Ammon's horn (tissue), 1 donor: ENCODE measurements around the gene ELMO2.

Source experiments
- DNase-seq: peaks from one replicate; pipeline ENCODE4 v3.0.0-alpha.2; 2016; ENCODE audit warnings: low spot score

Gene ELMO2

DNA sequence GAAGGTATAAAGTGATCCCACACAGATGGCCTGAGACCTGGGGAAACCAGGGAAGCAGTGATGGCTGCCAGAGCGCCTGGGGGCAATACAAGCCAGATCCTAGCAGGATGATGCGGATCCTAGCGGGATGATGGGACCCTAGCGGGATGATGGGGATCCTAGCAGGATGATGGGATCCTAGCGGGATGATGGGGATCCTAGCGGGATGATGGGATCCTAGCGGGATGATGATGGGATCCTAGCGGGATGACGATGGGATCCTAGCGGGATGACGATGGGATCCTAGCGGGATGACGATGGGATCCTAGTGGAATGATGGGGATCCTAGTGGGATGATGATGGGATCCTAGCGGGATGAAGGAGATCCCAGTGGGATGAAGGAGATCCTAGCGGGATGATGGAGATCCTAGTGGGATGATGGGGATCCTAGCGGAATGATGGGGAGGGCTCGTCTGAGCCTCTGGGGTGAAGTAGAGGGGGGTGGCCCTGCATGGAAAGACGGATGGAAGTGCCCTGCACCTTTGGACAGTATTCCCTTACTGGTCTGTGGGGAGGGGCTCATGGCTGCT, 54.0 kb downstream of the ELMO2 start:
- no peak for DNase-seq

DNA sequence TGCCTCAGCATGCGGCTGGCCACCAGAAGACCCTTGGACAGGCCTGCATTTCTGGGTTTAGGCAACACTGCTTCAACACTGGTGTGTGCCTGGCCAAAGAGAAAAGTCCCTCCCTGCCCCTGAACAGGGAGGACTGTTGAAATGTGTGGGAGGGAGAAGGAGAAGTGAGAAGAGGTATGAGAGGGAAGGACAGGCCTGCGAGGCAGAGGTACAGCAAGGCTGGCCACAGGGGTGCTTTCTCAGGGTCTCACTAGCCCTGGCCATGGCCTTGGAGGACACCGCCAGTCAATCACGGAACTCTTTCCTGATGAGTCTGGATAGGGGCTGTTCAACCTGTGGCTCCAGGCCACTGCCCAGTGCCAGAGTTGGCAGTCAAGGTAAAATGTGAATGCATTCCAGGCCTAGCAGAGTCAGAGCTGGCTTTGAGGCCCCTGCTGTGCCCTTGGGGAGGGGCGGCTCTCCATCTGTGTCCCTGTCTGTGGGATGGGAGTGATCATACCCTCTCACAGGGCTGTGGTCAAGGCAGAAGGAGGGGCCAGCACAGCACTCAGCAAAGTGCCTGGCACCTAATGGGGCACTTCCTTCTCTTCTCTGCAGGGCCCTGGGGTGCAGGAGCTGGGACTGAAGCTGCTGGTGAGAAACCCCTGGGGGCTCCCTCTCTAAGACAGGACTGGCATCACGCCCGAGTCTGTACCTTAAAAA, 54.9 kb downstream of the ELMO2 start:
- DNase-seq, result no peak

- DNase-seq, result no peak
Observed at GRCh38 chr20:46350986-46351267, 55.5 kb downstream of the ELMO2 start.

- no peak for DNase-seq
Observed at GRCh38 chr20:46350201-46350985, 56.0 kb downstream of the ELMO2 start.

- DNase-seq, result no peak
Observed at GRCh38 chr20:46349742-46350056, 56.7 kb downstream of the ELMO2 start.

GRCh38 chr20:46349035-46349741, 57.2 kb downstream of the ELMO2 start:
- peak; percentile 77 for DNase-seq

- DNase-seq, result no peak
Observed at GRCh38 chr20:46347841-46348803, 58.3 kb downstream of the ELMO2 start.

DNA sequence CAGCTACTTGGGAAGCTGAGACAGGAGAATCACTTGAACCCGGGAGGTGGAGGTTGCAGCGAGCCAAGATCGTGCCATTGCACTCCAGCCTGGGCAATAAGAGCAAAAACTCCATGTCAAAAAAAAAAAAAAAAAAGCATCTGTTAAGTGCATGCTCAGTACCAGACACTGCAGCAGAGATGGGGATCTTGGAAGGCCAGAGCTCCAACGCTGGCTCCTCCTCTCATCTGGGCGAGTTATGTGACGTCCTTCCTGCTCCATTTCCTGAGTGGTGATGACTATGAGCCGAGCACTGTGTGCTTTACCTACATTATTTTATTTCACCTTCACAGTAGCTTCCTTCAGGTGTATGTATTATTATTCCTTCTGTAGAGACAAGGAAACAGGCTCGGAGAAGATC, 59.6 kb downstream of the ELMO2 start:
- DNase-seq, result no peak

DNA sequence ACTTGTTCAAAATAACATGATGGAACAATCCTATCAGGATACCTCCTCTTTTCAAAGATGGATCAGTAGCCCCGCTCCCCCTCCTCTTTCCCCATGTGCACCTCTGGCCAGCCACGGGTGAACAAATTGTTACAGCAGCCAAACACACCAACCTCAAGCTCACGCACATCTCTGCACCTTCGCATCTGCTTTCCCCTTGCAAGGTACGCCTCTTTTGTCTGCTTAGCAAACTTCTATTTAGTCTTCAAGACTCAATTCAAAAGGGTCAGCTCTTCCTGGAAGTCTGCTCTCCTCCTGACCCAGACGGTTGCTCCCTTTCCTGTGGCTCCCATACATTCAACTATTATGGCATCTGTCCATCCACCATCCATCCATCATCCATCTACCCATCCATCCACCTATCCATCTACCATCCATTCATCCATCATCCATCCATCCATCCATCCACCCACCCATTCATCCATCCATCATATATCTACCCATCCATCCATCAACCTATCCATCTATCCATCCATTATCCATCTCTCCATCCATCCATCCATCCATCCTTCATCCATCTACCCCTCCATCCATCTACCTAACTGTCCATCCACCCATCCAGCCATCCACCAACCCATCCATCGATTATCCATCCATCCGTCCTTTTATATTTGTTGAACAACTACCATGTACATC, 61.8 kb downstream of the ELMO2 start:
- no peak for DNase-seq

DNA sequence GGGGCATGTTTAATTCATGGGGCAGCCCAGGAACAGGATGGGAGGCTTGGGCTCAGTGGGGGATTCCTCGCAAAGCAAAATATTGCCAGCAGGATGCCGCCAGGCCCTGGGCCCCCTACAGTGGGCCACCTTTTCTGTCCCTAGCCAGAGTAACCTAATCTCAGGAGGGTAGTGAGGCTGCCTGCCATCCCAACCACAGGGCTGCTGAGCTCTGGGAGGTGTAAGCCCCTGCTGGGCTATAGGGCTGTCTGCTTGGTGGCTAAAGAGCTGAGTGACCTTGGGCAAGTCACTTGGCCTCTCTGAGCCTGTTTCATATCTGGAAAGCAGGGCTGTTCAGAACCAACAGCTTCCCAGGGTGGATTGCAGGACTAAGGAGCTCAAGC, 62.4 kb downstream of the ELMO2 start:
- no peak for DNase-seq

- no peak for DNase-seq
Observed at GRCh38 chr20:46343348-46343974, 63.0 kb downstream of the ELMO2 start.

DNA sequence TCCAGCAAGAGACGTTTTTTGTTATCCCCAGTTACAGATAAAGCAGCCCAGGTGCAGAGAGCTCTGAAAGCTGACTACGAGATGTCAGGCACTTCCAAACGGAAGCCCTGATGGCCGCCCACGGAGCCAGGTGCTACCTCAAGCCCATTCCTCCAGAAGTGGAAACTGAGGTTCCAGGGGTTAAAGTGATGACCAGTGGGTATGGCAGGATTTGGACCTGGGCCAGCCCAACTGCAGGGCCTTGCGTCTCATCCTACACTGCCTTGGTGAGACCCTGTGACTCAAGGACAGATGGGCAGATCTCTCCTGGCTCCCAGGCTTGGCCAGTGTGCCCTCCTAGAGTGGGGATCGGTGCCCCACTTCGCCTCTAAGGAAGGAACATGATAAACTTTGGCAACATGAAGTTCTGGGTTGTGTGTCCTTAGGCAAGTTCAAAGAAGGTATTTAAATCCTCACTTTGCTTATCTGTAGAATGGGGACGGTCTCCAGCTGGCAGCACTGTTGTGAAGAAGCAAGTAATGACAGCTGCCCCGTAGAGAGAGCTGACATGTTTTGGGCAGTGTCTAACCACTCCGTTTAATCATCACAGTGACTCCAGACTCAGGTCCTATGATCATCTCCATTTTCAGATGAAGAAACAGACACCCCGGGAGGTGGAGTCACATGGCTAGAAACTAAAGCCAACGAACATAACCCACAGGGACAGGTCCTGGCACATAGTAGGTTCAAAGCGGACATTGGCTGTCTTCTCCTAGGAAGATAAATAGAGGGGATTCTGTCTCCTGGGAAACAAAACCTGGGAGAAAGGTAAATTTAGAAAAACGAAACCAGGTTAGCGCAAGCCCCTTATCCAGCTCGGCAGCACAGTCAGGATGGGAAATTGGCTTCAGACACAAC, 63.7 kb downstream of the ELMO2 start:
- no peak for DNase-seq

DNA sequence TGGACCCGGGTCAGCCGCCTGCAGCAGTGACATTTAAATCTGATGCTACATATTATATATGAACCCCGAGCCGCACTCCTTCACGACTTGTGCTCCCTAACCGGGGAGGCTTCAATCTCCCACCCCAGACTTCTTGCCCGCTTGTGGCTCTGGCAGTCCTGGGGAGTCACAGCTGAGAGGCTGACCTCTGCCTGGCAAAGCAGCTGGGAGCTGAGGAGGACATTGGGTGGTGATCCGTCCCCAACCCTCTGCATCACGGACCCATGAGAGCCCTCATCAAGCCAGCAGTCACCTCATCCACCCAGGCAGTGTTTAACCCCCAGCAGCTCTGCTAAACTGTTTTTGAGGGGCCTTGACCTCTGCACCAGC, 64.4 kb downstream of the ELMO2 start:
- DNase-seq, result no peak

- DNase-seq, result no peak
Observed at GRCh38 chr20:46341074-46342009, 65.1 kb downstream of the ELMO2 start.

DNA sequence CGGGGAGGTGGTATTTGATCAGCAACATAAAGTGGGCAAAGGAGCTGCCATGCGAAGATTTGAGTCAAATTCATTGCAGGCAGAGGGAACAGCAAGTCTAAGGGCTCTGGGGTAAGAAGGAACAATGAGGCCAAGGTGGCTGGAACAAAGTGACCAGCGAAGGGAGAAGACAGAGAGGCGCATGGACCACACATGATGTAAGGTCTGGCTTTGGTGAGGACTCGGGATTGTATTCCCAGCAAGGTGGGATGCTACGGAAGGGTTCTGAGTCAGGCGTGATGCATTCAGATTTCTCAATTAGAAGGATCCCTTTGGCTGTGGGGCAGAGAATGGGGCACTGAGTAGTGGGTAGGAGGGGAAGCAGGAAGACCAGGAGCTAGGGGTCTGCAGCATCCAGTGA, 67.4 kb downstream of the ELMO2 start:
- DNase-seq, result no peak

DNA sequence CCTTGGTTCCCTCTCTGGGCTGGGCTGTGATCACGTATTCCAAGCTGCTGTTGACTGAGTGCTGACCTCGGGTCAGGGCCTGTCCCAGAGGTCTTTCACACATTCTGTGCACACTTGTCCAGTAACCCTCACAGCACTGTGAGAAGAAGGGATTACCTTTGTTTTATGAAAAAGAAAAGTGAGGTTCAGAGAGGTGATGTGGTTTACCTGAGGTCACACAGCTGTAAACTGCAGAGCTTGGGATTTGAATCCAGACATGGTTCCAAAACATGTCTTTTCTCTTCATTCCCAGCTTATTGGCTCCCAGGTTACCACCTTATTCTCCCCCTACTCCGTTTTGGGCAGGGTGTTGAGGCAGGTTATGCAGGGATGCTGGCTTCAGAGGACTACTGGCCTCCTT, 69.7 kb downstream of the ELMO2 start:
- no peak for DNase-seq

GRCh38 chr20:46334303-46334904, 72.0 kb downstream of the ELMO2 start:
- no peak for DNase-seq
